Psoas muscle (tissue), 8 donors: Measurements from ENCODE around the gene DYRK1B. TPM values are rescaled to one million over a fixed set of nuclear protein-coding genes. Genes with fewer than 3 reads are reported as not detected.
"Not testable (repeated sequence)": the region's sequence is repeated elsewhere in the genome, so short reads cannot be mapped to it uniquely, and the experiment has no call there.

ENCODE experiments used
- ATAC-seq, 4 donors: fragments of 200-7000 bp; cut with Tn5 transposase; one replicate each; pipeline ENCODE4 v1.9.1; 2020; ENCODE audit warnings: moderate library complexity in 3 of 4, mild to moderate bottlenecking in 2 of 4
- DNase-seq, 2 donors: peaks; one replicate each; pipeline ENCODE4 v3.0.0-alpha.2; 2020
- H3K27ac ChIP-seq: fragments of 200-600 bp; one replicate; pipeline ENCODE4 v1.8.0; 2022
- H3K27me3 ChIP-seq, 3 donors: fragments of 200-600 bp in 1 of 3; one replicate each; pipeline versions ENCODE4 v1.6.1 to v1.8.0; 2013 to 2022; ENCODE audit warnings: low read length in 2 of 3, mild to moderate bottlenecking in 2 of 3, moderate library complexity in 1 of 3; ENCODE audit not compliant: insufficient read depth in 3 of 3
- H3K36me3 ChIP-seq, 2 donors: fragments of 200-600 bp in 1 of 2; one replicate each; pipeline versions ENCODE4 v1.6.1 to v1.8.0; 2013 to 2022; ENCODE audit warnings: low read depth in 1 of 2, mild to moderate bottlenecking in 1 of 2, moderate library complexity in 1 of 2; ENCODE audit not compliant: insufficient read depth in 1 of 2
- H3K4me1 ChIP-seq: fragments of 200-600 bp; one replicate; pipeline ENCODE4 v1.8.0; 2022
- H3K4me3 ChIP-seq: fragments of 200-600 bp; one replicate; pipeline ENCODE4 v1.8.0; 2022; ENCODE audit warnings: mild to moderate bottlenecking
- H3K9me3 ChIP-seq: fragments of 200-600 bp; one replicate; pipeline ENCODE4 v1.8.0; 2022
- CTCF ChIP-seq: fragments of 200-600 bp; IDR thresholded peaks from one replicate; pipeline ENCODE4 v1.8.0; 2022; ENCODE audit warnings: antibody characterized with exemption
- WGBS, 3 donors: extraction: QIAGEN DNeasy Blood & Tissue Kit; methylation state at CpG; one replicate each; pipeline versions ENCODE4 v1.1.6 to v1.1.7; 2013; 5-methylcytosine and 5-hydroxymethylcytosine counted together
- intact Hi-C, 2 donors: fragments of 100-400 bp; cut with DNase I; formaldehyde crosslinking; loops; one replicate each; pipeline versions ENCODE4 v1.11.0 to v1.14.2; 2022
- polyA plus RNA-seq, 3 donors: library from polyadenylated mRNA; stranded (reverse); fragments of 200-250 nt; gene quantifications; one replicate each; pipeline ENCODE4 v1.2.3, GENCODE V29; 2013
- total RNA-seq, 4 donors: library from RNA; stranded (reverse); fragmentation: NEBNext Ultra II Directional in 2 of 4; extraction: Animal tissue kit (Norgen Biotek cat#: 25700) in 2 of 4; gene quantifications; one replicate each; pipeline versions ENCODE4 v1.2.1 to v1.2.4, GENCODE V29; 2021 to 2023
- donor health status: healthy with polysubstance abuse.
- donor health status: DM: no; HTN: no; CAD: no; lungs with moderate emphysema.
- donor health status: Bipolar disorder and iron deficiency.
- donor health status: healthy.
- donor health status: DM: yes; HTN: yes; CAD: no.
- donor health status: DM: no; HTN: no; CAD: no.
- donor health status: DM: no; HTN: no; CAD: no.
- donor health status: DM: yes; HTN: yes; CAD: no.

Gene DYRK1B
- total and polyA plus RNA-seq, 7 donors = 11.1 to 157 (median 64.5) TPM

- no peak for TF ChIP-seq CTCF
- Histone ChIP-seq H3K27ac (no peak overlapping the region), H3K4me1 (no peaks in the 10 kb centered on the region), H3K4me3 (no peak overlapping the region), H3K36me3 (no peaks in the 10 kb centered on the region), H3K9me3 (no peaks in the 10 kb centered on the region), H3K27me3 (peaks cover 0 to 7% (median 0%) of the 10 kb centered on the region in 3 donors)
- 71 to 100% (median 96%) methylated on average over 1 of the region's 1 CpG for whole genome bisulfite sequencing, 3 donors
- no peak for DNase-seq
- ATAC-seq = no peak
- intact Hi-C loops = loop anchor here in 1 of 2 donors (2.0 kb wide), 1 partner anchor 14 kb away; no protein-coding TSS in a partner anchor
Measured at GRCh38 chr19:39878398-39878797, 44.4 kb upstream of the DYRK1B start.

GRCh38 chr19:39877982-39878381, 44.0 kb upstream of the DYRK1B start:
- WGBS, 3 donors = 80 to 87% (median 83%) methylated on average over 14 to 15 of the region's 17 CpGs
- H3K36me3 ChIP-seq, H3K27me3 ChIP-seq, H3K4me3 ChIP-seq, H3K27ac ChIP-seq, H3K9me3 ChIP-seq, H3K4me1 ChIP-seq: not testable (repeated sequence)
- intact Hi-C loops = loop anchor here in 1 of 2 donors (2.0 kb wide), 1 partner anchor 15 kb away; no protein-coding TSS in a partner anchor
- DNase-seq = peak in 1 of 2 donors; percentile 54
- peak in 1 of 4 donors; percentile 20 for ATAC-seq

GRCh38 chr19:39877488-39877887, 43.5 kb upstream of the DYRK1B start:
- intact Hi-C loops, H3K4me1 ChIP-seq, H3K27me3 ChIP-seq, H3K36me3 ChIP-seq, H3K27ac ChIP-seq, H3K4me3 ChIP-seq, ATAC-seq, H3K9me3 ChIP-seq: not testable (repeated sequence)
- WGBS, 3 donors = 60 to 68% (median 60%) methylated on average over 11 to 14 of the region's 14 CpGs
- peak in 1 of 2 donors; percentile 37 for DNase-seq

- H3K27me3 ChIP-seq, DNase-seq, H3K36me3 ChIP-seq, H3K9me3 ChIP-seq, H3K27ac ChIP-seq, intact Hi-C loops, H3K4me3 ChIP-seq, ATAC-seq, H3K4me1 ChIP-seq: not testable (repeated sequence)
- 96 to 100% (median 96%) methylated on average over 2 of the region's 11 CpGs for WGBS, 3 donors
Measured at GRCh38 chr19:39876486-39876885, 42.5 kb upstream of the DYRK1B start.

- peak in 1 of 2 donors; percentile 41 for DNase-seq
- H3K4me1 ChIP-seq, ATAC-seq, intact Hi-C loops, H3K36me3 ChIP-seq, H3K27ac ChIP-seq, H3K27me3 ChIP-seq, H3K9me3 ChIP-seq, H3K4me3 ChIP-seq: not testable (repeated sequence)
- 48 to 56% (median 50%) methylated on average over 33 to 43 of the region's 43 CpGs for WGBS, 3 donors
Measured at GRCh38 chr19:39875401-39875864, 41.5 kb upstream of the DYRK1B start.

- Histone ChIP-seq H3K27me3 (peaks cover 0 to 7% (median 0%) of the 10 kb centered on the region in 3 donors), H3K4me3 (no peak overlapping the region), H3K9me3 (no peaks in the 10 kb centered on the region), H3K36me3 (no peaks in the 10 kb centered on the region), H3K4me1 (no peaks in the 10 kb centered on the region), H3K27ac (no peak overlapping the region)
- intact Hi-C loops = no loop called here
- TF ChIP-seq CTCF = no peak
- ATAC-seq (no peak), DNase-seq (no peak)
- WGBS, 3 donors = 85 to 96% (median 92%) methylated on average over 1 of the region's 1 CpG
Measured at GRCh38 chr19:39874404-39874803, 40.4 kb upstream of the DYRK1B start.

- TF ChIP-seq CTCF = no peak
Measured at GRCh38 chr19:39873385-39873784, 39.4 kb upstream of the DYRK1B start.

More at GRCh38 chr19:39873385-39873784, 39.4 kb upstream of the DYRK1B start:
- peaks cover 0 to 1% (median 0%) of the 10 kb centered on the region in 3 donors for H3K27me3 ChIP-seq
- no peaks in the 10 kb centered on the region for H3K4me1 ChIP-seq
- 89 to 92% (median 92%) methylated on average over 20 of the region's 20 CpGs for WGBS, 3 donors
- intact Hi-C loops = no loop called here
- ATAC-seq = no peak
- no peak for DNase-seq
- no peaks in the 10 kb centered on the region for H3K36me3 ChIP-seq
- H3K9me3 ChIP-seq = no peaks in the 10 kb centered on the region
- no peak overlapping the region for H3K4me3 ChIP-seq
- H3K27ac ChIP-seq = no peak overlapping the region
